SIG-M5 (cell line): ENCODE results near the gene DGAT2.

Experiments
- DNase-seq: peaks from one replicate; lab custom pipeline; 2025; lab: John Stamatoyannopoulos, UW

The DGAT2 gene

GRCh38 chr11:75826461-75827230 is 58.1 kb downstream of the DGAT2 start:
- no peak for DNase-seq

GRCh38 chr11:75827562-75827961 is 59.0 kb downstream of the DGAT2 start:
- DNase-seq, result no peak

GRCh38 chr11:75831915-75832502 is 63.4 kb downstream of the DGAT2 start:
- no peak for DNase-seq

- DNase-seq, result no peak
These were observed 66.2 kb downstream of the DGAT2 start for GRCh38 chr11:75834728-75835127.

- DNase-seq, result no peak
These were observed 67.8 kb downstream of the DGAT2 start for GRCh38 chr11:75836417-75836816.

- no peak for DNase-seq
These were observed 71.3 kb downstream of the DGAT2 start for GRCh38 chr11:75839851-75840250.

DNA sequence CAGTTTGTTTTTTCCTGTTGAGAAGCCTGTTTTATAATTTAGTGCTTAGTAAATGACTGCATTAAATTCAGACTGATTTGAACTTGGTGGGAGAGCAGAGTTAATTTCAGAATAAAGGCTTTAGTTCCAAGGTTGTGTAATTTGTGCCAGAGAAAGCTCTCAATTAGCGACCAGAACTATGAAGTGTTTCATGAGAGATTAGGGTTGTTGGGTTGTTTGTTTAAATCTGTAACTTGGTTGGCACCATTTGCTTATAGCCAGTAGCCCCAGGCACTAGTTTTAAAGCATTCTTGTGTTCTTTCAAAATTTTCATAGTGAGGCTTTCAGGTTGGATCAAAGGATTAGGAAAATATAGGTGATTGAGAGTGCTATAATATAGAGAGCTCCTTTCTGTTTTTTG is 71.9 kb downstream of the DGAT2 start:
- no peak for DNase-seq

DNA sequence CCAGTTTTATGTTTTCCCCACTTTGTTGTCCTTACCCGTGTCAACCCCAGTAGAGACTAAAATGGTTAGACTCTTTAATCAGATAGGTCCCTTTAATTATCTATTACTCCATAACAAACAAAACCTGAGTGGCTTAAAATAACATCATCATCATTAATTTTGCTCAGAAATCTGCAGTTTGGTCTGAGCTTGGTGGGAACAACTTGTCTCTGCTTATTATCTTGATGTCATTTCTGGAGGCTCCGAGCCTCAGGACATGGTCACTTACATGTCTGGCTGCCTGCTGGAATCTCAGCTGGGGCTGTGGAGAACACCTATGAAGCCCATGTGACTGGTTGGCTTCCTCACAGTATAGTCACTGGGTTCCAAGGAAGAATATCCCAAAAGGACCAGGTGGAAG is 73.2 kb downstream of the DGAT2 start:
- DNase-seq, result no peak

DNA sequence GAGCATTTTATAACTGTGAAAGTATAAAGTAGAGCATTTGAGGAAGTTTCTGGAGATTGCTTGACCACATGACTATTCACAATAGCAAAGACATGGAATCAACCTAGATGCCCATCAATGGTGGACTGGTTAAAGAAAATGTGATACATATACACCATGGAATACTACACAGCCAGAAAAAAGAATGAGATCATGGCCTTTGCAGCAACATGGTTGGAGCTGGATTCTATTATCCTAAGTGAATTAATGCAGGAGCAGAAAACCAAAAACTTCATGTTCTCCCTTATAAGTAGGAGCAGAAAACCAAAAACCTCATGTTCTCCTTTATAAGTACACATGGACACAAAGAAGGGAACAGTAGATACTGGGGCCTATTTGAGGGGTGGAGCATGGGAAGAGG is 76.7 kb downstream of the DGAT2 start:
- DNase-seq, result no peak

DNA sequence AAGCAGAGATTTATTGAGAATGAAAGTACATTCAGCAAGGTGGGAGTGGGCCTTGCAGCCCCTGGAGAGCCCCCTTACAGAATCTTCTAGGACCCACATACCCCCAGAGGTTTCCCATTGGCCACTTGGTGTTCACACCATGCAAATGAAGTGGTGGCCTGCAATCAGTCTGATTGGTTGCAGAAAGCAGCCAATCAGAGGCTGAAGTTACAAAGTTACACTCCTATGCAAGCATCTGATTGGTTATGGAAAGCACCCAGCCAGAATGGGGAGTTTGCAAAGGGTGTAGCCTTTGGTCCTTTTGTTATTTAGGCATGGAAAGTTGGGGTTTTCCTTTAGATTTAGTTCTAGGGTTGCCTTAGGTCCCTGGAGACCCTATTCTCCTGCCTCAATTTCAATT is 81.3 kb downstream of the DGAT2 start:
- no peak for DNase-seq

DNA sequence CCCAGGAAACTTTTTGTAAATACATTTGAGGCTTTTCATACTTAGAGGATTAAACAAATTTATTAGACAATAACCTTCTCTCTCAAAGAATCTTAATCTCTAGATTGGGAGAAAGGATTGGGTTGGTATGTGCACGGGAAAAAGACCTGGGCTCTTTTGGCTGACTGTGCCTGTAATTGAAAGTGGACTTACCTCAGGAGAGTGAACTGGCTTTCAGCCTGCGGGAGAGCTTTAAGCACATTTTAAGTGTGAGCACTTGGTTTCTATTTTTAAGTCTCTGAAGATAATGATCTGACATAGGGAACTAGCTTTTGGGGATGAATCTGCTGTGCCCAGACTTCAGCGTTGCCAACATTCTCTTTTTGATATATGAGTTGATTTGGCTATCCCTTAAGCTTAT is 82.2 kb downstream of the DGAT2 start:
- DNase-seq, result no peak
